ENCODE results near the gene QPCTL.

Gene QPCTL

GRCh38 chr19:45687599-45687998, 4.9 kb upstream of the QPCTL start:
- DNase-seq (ENCODE audit: low spot score), result no peak
- TF ChIP-seq, protein P1, sequence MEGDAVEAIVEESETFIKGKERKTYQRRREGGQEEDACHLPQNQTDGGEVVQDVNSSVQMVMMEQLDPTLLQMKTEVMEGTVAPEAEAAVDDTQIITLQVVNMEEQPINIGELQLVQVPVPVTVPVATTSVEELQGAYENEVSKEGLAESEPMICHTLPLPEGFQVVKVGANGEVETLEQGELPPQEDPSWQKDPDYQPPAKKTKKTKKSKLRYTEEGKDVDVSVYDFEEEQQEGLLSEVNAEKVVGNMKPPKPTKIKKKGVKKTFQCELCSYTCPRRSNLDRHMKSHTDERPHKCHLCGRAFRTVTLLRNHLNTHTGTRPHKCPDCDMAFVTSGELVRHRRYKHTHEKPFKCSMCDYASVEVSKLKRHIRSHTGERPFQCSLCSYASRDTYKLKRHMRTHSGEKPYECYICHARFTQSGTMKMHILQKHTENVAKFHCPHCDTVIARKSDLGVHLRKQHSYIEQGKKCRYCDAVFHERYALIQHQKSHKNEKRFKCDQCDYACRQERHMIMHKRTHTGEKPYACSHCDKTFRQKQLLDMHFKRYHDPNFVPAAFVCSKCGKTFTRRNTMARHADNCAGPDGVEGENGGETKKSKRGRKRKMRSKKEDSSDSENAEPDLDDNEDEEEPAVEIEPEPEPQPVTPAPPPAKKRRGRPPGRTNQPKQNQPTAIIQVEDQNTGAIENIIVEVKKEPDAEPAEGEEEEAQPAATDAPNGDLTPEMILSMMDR (IDR thresholded peaks at IDR 0.05; ENCODE audit: extremely low read depth, insufficient read depth, missing control alignments), result peak; percentile 15
- in situ Hi-C loops (cut with MboI; ENCODE audit: low pct_unique_long_range_greater_than_20kb, low sequenced_read_pairs, unreplicated experiment), result no loop called here

GRCh38 chr19:45691516-45692186, 815 bp upstream of the QPCTL start, which contains the start of gene SNRPD2:
Gene SNRPD2 (minus strand): TSS chr19:45691953. CDS start chr19:45691888, 65 bp downstream.
- DNase-seq (ENCODE audit: low spot score), result peak; percentile 91
- in situ Hi-C loops (cut with MboI; ENCODE audit: low pct_unique_long_range_greater_than_20kb, low sequenced_read_pairs, unreplicated experiment), result no loop called here
- TF ChIP-seq, protein P1 (IDR thresholded peaks at IDR 0.05; ENCODE audit: extremely low read depth, insufficient read depth, missing control alignments), result no peak

GRCh38 chr19:45693106-45693788, 781 bp downstream of the QPCTL start:
- peak; percentile 75 for DNase-seq (ENCODE audit: low spot score)
- in situ Hi-C loops (cut with MboI; ENCODE audit: low pct_unique_long_range_greater_than_20kb, low sequenced_read_pairs, unreplicated experiment), result no loop called here
- TF ChIP-seq, protein P1 (IDR thresholded peaks at IDR 0.05; ENCODE audit: extremely low read depth, insufficient read depth, missing control alignments), result peak; percentile 91

DNA sequence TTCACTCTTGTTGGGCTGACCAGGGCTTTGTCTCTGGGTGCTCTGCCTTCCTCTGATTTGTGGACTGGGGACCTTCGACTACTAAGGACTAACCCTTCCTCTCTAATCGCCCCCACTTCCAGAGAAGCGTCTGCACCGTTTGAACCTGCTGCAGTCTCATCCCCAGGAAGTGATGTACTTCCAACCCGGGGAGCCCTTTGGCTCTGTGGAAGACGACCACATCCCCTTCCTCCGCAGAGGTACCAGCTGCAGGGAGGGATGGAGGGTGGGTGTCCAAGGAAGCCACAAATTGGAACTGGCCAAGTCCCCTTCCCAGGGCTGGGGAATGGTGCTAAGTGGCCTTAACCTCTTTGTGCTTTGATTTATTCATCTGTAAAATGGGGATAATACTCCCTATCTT, 9.2 kb downstream of the QPCTL start:
- in situ Hi-C loops (cut with MboI; ENCODE audit: low pct_unique_long_range_greater_than_20kb, low sequenced_read_pairs, unreplicated experiment), result no loop called here
- no peak for DNase-seq (ENCODE audit: low spot score)
- TF ChIP-seq, protein P1 (IDR thresholded peaks at IDR 0.05; ENCODE audit: extremely low read depth, insufficient read depth, missing control alignments), result no peak

DNA sequence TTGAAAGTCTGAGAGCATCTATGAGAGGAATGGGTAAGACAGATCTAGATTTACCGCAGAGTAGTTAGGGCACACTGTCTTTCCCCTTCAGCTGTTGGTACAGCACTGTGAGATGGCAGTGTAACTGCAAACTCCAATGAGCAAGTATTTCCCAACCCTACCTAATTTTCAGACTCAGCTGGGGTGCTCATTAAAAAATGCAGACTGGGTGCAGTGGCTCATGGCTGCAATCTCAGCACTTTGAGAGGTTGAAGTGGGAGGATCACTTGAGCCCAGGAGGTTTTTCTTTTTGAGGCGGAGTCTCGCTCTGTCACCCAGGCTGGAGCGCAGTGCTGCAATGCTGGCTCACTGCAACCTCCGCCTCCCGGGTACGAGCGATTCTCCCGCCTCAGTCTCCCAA, 12.6 kb downstream of the QPCTL start:
- TF ChIP-seq, protein P1 (IDR thresholded peaks at IDR 0.05; ENCODE audit: extremely low read depth, insufficient read depth, missing control alignments), result no peak
- DNase-seq (ENCODE audit: low spot score), result no peak
- in situ Hi-C loops (cut with MboI; ENCODE audit: low pct_unique_long_range_greater_than_20kb, low sequenced_read_pairs, unreplicated experiment), result no loop called here

DNA sequence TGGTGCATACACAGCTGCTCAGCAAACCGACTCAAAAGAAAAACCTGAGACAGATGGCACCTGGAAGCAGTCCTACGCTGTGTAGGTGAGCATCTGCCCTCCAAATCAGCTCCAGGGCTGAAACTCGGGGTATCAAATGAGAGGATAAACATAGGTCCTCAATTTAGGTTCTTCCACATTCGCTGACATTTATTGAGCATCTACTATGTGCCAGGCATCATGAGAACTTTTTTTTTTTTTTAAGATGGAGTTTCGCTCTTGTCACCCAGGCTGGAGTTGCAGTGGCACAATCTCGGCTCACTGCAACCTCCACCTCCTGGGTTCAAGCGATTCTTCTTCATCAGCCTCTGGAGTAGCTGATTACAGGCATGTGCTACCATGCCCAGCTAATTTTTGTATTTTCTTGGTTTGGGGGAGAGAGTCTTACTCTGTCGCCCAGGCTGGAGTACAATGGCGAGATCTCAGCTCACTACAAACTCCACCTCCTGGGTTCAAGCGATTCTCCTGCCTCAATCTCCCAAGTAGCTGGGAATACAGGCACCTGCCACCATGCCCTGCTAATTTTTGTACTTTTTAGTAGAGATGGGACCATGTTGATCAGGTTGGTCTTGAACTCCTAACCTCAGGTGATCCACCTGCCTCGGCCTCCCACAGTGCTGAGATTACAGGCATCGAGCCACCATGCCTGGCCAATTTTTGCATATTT, 13.4 kb downstream of the QPCTL start:
- in situ Hi-C loops (cut with MboI; ENCODE audit: low pct_unique_long_range_greater_than_20kb, low sequenced_read_pairs, unreplicated experiment), result no loop called here
- no peak for DNase-seq (ENCODE audit: low spot score)
- TF ChIP-seq, protein P1 (IDR thresholded peaks at IDR 0.05; ENCODE audit: extremely low read depth, insufficient read depth, missing control alignments), result no peak

Measured in GM13977 (cell line).